Thoracic aorta (tissue), 2 donors: ENCODE measurements around the gene DCAF17. TPM values are rescaled to one million over a fixed set of nuclear protein-coding genes. Genes with fewer than 3 reads are reported as not detected.

ENCODE experiments used
- ATAC-seq: fragments of 150-250 bp; one replicate; pipeline ENCODE4 v1.8.0; 2017; ENCODE audit warnings: low read depth; ENCODE audit not compliant: insufficient number of reproducible peaks, low FRiP score
- DNase-seq: peaks from one replicate; pipeline ENCODE4 v3.0.0-alpha.2; 2020; ENCODE audit warnings: low spot score
- H3K27ac ChIP-seq, 2 donors: fragments of 200-600 bp; sonication (generic); 1 replicate in 1 of 2; 2 replicates in 1 of 2; pipeline ENCODE4 v1.5.1; 2016; ENCODE audit warnings: mild to moderate bottlenecking in 2 of 2, moderate library complexity in 2 of 2
- H3K27me3 ChIP-seq: fragments of 200-600 bp; sonication (generic); replicated peaks from 2 replicates; pipeline ENCODE4 v1.6.0; 2016; ENCODE audit warnings: mild to moderate bottlenecking; ENCODE audit not compliant: insufficient read depth
- H3K36me3 ChIP-seq: fragments of 200-600 bp; sonication (generic); one replicate; pipeline ENCODE4 v1.5.1; 2016
- H3K4me1 ChIP-seq, 2 donors: fragments of 200-600 bp; sonication (generic); 1 replicate in 1 of 2; 2 replicates in 1 of 2; pipeline versions ENCODE4 v1.5.1 to v1.6.0; 2016; ENCODE audit warnings: low read depth in 2 of 2, mild to moderate bottlenecking in 1 of 2; ENCODE audit not compliant: control insufficient read depth in 1 of 2
- H3K4me3 ChIP-seq: fragments of 200-600 bp; sonication (generic); 2 replicates; pipeline ENCODE4 v1.5.1; 2016; ENCODE audit warnings: mild to moderate bottlenecking
- H3K9me3 ChIP-seq: fragments of 200-600 bp; sonication (generic); 2 replicates; pipeline ENCODE4 v1.5.1; 2016
- CTCF ChIP-seq: fragments of 200-600 bp; sonication (generic); IDR thresholded peaks from one replicate; pipeline ENCODE4 v1.5.1; 2019; ENCODE audit warnings: antibody characterized with exemption
- total RNA-seq, 2 donors: library from RNA; depleted of rRNA; stranded (reverse); fragments of >200 nt; gene quantifications; one replicate each; pipeline versions ENCODE4 v1.1.0 to v1.2.3, GENCODE V29; 2016

Gene DCAF17
- total RNA-seq, 2 donors from 2014 or later = 27.3 to 47.4 TPM

- ATAC-seq (no peak), DNase-seq (no peak)
- no peak overlapping the region for H3K27ac ChIP-seq
- H3K9me3 ChIP-seq = no peaks in the 10 kb centered on the region
- no peak for TF ChIP-seq CTCF
- no peaks in the 10 kb centered on the region for H3K27me3 ChIP-seq
- peaks cover 8% of the 10 kb centered on the region for H3K36me3 ChIP-seq
- H3K4me1 ChIP-seq = no peaks in the 10 kb centered on the region
- no peak overlapping the region for H3K4me3 ChIP-seq
These were observed 26.5 kb downstream of the DCAF17 start for GRCh38 chr2:171460537-171460936.

- DNase-seq = no peak
- H3K27ac ChIP-seq = no peak overlapping the region
- TF ChIP-seq CTCF = no peak
- H3K4me3 ChIP-seq = no peak overlapping the region
- no peaks in the 10 kb centered on the region for H3K4me1 ChIP-seq
- no peaks in the 10 kb centered on the region for H3K27me3 ChIP-seq
- peaks cover 5% of the 10 kb centered on the region for H3K36me3 ChIP-seq
- H3K9me3 ChIP-seq = no peaks in the 10 kb centered on the region
- ATAC-seq = no peak
These were observed 35.1 kb downstream of the DCAF17 start for GRCh38 chr2:171469176-171469575.

- Histone ChIP-seq H3K27ac (no peak overlapping the region), H3K4me3 (no peak overlapping the region), H3K4me1 (no peaks in the 10 kb centered on the region), H3K9me3 (no peaks in the 10 kb centered on the region), H3K36me3 (peaks cover 5% of the 10 kb centered on the region), H3K27me3 (no peaks in the 10 kb centered on the region)
- no peak for ATAC-seq
- DNase-seq = no peak
- TF ChIP-seq CTCF = no peak
These were observed 36.1 kb downstream of the DCAF17 start for GRCh38 chr2:171470129-171470528.

GRCh38 chr2:171475979-171476378 lies 42.0 kb downstream of the DCAF17 start:
- Histone ChIP-seq H3K4me3 (no peak overlapping the region), H3K27me3 (no peaks in the 10 kb centered on the region), H3K36me3 (peaks cover 3% of the 10 kb centered on the region), H3K4me1 (no peaks in the 10 kb centered on the region), H3K27ac (no peak overlapping the region), H3K9me3 (no peaks in the 10 kb centered on the region)
- ATAC-seq = no peak
- no peak for DNase-seq
- no peak for TF ChIP-seq CTCF

- Histone ChIP-seq H3K27me3 (no peaks in the 10 kb centered on the region), H3K4me3 (no peak overlapping the region), H3K36me3 (no peaks in the 10 kb centered on the region), H3K9me3 (no peaks in the 10 kb centered on the region), H3K27ac (no peak overlapping the region), H3K4me1 (no peaks in the 10 kb centered on the region)
- ATAC-seq = no peak
- no peak for TF ChIP-seq CTCF
- no peak for DNase-seq
These were observed 44.3 kb downstream of the DCAF17 start for GRCh38 chr2:171478345-171478744.
